ENCODE data around the gene TREML4.
A peak's percentile ranks its signal among the peaks of the same experiment; 100 is the strongest.

Gene TREML4

DNA sequence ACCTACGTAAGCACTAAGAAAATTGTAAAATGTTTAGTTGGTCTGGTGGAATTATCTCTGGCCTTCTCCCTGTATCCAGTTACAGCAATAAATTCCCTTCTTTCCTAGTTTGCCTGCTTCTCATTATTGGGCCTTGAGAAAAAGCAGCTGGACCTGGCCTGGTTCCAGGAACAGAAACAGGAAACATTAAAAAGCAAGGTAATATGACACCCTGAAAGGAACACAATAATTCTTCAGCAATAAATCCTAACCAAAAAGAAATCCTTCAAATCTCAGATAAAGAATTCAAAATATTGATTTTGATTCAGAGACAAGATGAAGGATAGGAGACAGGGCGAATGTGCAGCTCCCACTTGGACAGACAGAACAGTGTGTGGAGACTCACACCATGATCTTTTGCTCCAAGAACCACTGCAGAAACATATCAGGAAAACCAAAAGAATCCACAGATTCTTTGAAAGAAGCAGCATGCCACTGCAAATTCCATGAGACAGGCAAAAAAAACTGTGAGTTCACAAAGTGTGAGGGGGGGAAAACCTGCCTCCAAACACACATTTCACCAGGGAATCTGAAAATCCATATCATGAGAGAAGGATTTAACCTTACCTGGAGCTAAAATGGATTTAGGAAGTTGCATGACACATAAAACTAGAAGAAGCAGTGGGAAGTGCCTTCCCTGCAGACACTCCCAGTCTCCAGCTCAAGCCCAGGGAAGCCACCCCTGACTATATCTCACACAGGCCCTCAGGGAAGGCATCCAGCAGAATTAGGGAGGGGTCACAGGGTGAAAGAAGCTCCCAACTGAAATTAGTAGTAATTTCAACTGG lies 29.4 kb downstream of the TREML4 start (continued):
- TF ChIP-seq ZNF10 (tag by site-specific recombination; IDR thresholded peaks at IDR 0.05) (no peak), SP2 (tag by site-specific recombination; IDR thresholded peaks at IDR 0.05) (no peak), ZNF555 (tag by site-specific recombination; conservative IDR thresholded peaks at IDR 0.05) (no peak), ZNF423 (tag by site-specific recombination; IDR thresholded peaks at IDR 0.05) (no peak), ZNF660 (tag by site-specific recombination; IDR thresholded peaks at IDR 0.05) (peak; percentile 38; the same call in 1 of the 2 replicates), ZNF600 (tag by site-specific recombination; IDR thresholded peaks at IDR 0.05) (0 out of 2 replicates have a peak, but pooled peaks have one; percentile 15), ZNF416 (tag by site-specific recombination; IDR thresholded peaks at IDR 0.05) (no peak), ZNF529 (tag by site-specific recombination; IDR thresholded peaks at IDR 0.05; ENCODE audit: insufficient replicate concordance) (no peak), ZNF837 (tag by site-specific recombination; IDR thresholded peaks at IDR 0.05) (no peak), ZIC2 (tag by site-specific recombination; IDR thresholded peaks at IDR 0.05) (peak; percentile 44; the same call in 1 of the 2 replicates), SCRT2 (tag by site-specific recombination; IDR thresholded peaks at IDR 0.05) (no peak), HOXA7 (CRISPR knock-in tag; IDR thresholded peaks at IDR 0.05; ENCODE audit: borderline replicate concordance) (no peak), ZNF558 (tag by site-specific recombination; IDR thresholded peaks at IDR 0.05) (peak; percentile 66; the same call in 1 of the 2 replicates), ZNF768 (tag by site-specific recombination; IDR thresholded peaks at IDR 0.05) (no peak), ZNF214 (tag by site-specific recombination; IDR thresholded peaks at IDR 0.05; ENCODE audit: borderline replicate concordance) (no peak), KLF7 (tag by site-specific recombination; IDR thresholded peaks at IDR 0.05; ENCODE audit: borderline replicate concordance) (no peak; the same call in 1 of the 2 replicates), ZNF223 (tag by site-specific recombination; IDR thresholded peaks at IDR 0.05) (no peak), GLIS2 (tag by site-specific recombination; IDR thresholded peaks at IDR 0.05) (no peak), YY1 (tag by site-specific recombination; IDR thresholded peaks at IDR 0.05) (no peak), ZNF623 (tag by site-specific recombination; IDR thresholded peaks at IDR 0.05) (no peak), SCRT1 (tag by site-specific recombination; IDR thresholded peaks at IDR 0.05; ENCODE audit: borderline replicate concordance) (no peak), ZNF626 (tag by site-specific recombination; IDR thresholded peaks at IDR 0.05) (no peak), ZNF354C (tag by site-specific recombination; IDR thresholded peaks at IDR 0.05; ENCODE audit: borderline replicate concordance, low read depth) (no peak), ZNF777 (tag by site-specific recombination; IDR thresholded peaks at IDR 0.05; ENCODE audit: borderline replicate concordance) (no peak), ZNF184 (tag by site-specific recombination; IDR thresholded peaks at IDR 0.05) (peak; percentile 62; the same call in 1 of the 2 replicates)
- TF ChIP-seq, protein P1, sequence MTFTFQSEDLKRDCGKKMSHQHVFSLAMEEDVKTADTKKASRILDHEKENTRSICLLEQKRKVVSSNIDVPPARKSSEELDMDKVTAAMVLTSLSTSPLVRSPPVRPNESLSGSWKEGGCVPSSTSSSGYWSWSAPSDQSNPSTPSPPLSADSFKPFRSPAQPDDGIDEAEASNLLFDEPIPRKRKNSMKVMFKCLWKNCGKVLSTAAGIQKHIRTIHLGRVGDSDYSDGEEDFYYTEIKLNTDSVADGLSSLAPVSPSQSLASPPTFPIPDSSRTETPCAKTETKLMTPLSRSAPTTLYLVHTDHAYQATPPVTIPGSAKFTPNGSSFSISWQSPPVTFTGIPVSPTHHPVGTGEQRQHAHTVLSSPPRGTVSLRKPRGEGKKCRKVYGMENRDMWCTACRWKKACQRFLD (tag by site-specific recombination; IDR thresholded peaks at IDR 0.05): no peak
- TF ChIP-seq, protein P2, sequence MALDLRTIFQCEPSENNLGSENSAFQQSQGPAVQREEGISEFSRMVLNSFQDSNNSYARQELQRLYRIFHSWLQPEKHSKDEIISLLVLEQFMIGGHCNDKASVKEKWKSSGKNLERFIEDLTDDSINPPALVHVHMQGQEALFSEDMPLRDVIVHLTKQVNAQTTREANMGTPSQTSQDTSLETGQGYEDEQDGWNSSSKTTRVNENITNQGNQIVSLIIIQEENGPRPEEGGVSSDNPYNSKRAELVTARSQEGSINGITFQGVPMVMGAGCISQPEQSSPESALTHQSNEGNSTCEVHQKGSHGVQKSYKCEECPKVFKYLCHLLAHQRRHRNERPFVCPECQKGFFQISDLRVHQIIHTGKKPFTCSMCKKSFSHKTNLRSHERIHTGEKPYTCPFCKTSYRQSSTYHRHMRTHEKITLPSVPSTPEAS (tag by site-specific recombination; IDR thresholded peaks at IDR 0.05): no peak
- TF ChIP-seq, protein P3, sequence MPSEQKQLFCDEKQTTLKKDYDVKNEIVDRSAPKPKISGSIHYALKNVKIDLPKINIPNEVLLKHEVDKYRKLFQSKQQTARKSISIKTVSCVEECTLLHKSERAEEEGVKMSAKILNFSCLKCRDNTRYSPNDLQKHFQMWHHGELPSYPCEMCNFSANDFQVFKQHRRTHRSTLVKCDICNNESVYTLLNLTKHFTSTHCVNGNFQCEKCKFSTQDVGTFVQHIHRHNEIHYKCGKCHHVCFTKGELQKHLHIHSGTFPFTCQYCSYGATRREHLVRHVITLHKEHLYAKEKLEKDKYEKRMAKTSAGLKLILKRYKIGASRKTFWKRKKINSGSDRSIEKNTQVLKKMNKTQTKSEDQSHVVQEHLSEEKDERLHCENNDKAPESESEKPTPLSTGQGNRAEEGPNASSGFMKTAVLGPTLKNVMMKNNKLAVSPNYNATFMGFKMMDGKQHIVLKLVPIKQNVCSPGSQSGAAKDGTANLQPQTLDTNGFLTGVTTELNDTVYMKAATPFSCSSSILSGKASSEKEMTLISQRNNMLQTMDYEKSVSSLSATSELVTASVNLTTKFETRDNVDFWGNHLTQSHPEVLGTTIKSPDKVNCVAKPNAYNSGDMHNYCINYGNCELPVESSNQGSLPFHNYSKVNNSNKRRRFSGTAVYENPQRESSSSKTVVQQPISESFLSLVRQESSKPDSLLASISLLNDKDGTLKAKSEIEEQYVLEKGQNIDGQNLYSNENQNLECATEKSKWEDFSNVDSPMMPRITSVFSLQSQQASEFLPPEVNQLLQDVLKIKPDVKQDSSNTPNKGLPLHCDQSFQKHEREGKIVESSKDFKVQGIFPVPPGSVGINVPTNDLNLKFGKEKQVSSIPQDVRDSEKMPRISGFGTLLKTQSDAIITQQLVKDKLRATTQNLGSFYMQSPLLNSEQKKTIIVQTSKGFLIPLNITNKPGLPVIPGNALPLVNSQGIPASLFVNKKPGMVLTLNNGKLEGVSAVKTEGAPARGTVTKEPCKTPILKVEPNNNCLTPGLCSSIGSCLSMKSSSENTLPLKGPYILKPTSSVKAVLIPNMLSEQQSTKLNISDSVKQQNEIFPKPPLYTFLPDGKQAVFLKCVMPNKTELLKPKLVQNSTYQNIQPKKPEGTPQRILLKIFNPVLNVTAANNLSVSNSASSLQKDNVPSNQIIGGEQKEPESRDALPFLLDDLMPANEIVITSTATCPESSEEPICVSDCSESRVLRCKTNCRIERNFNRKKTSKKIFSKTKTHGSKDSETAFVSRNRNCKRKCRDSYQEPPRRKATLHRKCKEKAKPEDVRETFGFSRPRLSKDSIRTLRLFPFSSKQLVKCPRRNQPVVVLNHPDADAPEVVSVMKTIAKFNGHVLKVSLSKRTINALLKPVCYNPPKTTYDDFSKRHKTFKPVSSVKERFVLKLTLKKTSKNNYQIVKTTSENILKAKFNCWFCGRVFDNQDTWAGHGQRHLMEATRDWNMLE (tag by site-specific recombination; conservative IDR thresholded peaks at IDR 0.05; ENCODE audit: low read depth): peak; percentile 41; the same call in 1 of the 2 replicates
- TF ChIP-seq, protein P4, sequence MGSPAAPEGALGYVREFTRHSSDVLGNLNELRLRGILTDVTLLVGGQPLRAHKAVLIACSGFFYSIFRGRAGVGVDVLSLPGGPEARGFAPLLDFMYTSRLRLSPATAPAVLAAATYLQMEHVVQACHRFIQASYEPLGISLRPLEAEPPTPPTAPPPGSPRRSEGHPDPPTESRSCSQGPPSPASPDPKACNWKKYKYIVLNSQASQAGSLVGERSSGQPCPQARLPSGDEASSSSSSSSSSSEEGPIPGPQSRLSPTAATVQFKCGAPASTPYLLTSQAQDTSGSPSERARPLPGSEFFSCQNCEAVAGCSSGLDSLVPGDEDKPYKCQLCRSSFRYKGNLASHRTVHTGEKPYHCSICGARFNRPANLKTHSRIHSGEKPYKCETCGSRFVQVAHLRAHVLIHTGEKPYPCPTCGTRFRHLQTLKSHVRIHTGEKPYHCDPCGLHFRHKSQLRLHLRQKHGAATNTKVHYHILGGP (tag by site-specific recombination; IDR thresholded peaks at IDR 0.05): peak; percentile 74; the same call in 1 of the 2 replicates
- TF ChIP-seq, protein P5, sequence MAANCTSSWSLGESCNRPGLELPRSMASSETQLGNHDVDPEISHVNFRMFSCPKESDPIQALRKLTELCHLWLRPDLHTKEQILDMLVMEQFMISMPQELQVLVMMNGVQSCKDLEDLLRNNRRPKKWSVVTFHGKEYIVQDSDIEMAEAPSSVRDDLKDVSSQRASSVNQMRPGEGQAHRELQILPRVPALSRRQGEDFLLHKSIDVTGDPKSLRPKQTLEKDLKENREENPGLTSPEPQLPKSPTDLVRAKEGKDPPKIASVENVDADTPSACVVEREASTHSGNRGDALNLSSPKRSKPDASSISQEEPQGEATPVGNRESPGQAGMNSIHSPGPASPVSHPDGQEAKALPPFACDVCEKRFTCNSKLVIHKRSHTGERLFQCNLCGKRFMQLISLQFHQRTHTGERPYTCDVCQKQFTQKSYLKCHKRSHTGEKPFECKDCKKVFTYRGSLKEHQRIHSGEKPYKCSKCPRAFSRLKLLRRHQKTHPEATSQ (tag by site-specific recombination; IDR thresholded peaks at IDR 0.05): no peak
